Heart left ventricle (tissue), 16 donors: Measurements from ENCODE around the gene SCN1B. TPM values are rescaled to one million over a fixed set of nuclear protein-coding genes. Genes with fewer than 3 reads are reported as not detected.
A peak's percentile ranks its signal among the peaks of the same experiment; 100 is the strongest.

Experiments used
- ATAC-seq, 4 donors: fragments of 200-7000 bp; cut with Tn5 transposase; one replicate each; pipeline ENCODE4 v1.9.1; 2020 to 2022; ENCODE audit warnings: moderate library complexity in 4 of 4, mild to moderate bottlenecking in 3 of 4, moderate number of reproducible peaks in 1 of 4
- DNase-seq, 5 donors: peaks; one replicate each; pipeline ENCODE4 v3.0.0-alpha.2; 2020
- H3K27ac ChIP-seq, 12 donors: fragments of 200-600 bp; sonication (generic) in 4 of 12; one replicate each; pipeline versions ENCODE4 v1.5.0 to v1.8.0; 2016 to 2022; ENCODE audit warnings: mild to moderate bottlenecking in 2 of 12
- H3K27me3 ChIP-seq, 9 donors: fragments of 200-600 bp; sonication (generic) in 2 of 9; one replicate each; pipeline versions ENCODE4 v1.5.1 to v1.8.0; 2016 to 2022; ENCODE audit warnings: mild to moderate bottlenecking in 3 of 9
- H3K36me3 ChIP-seq, 9 donors: fragments of 200-600 bp; sonication (generic) in 2 of 9; one replicate each; pipeline versions ENCODE4 v1.5.0 to v1.8.0; 2018 to 2022; ENCODE audit warnings: mild to moderate bottlenecking in 2 of 9
- H3K4me1 ChIP-seq, 12 donors: fragments of 200-600 bp; sonication (generic) in 4 of 12; one replicate each; pipeline versions ENCODE4 v1.5.0 to v1.8.0; 2016 to 2022; ENCODE audit warnings: mild to moderate bottlenecking in 3 of 12
- H3K4me3 ChIP-seq, 12 donors: fragments of 200-600 bp; sonication (generic) in 4 of 12; one replicate each; pipeline versions ENCODE4 v1.5.0 to v1.8.0; 2017 to 2022; ENCODE audit warnings: mild to moderate bottlenecking in 9 of 12, moderate library complexity in 4 of 12
- H3K9me3 ChIP-seq, 12 donors: fragments of 200-600 bp; sonication (generic) in 4 of 12; one replicate each; pipeline versions ENCODE4 v1.5.0 to v1.8.0; 2016 to 2022; ENCODE audit warnings: mild to moderate bottlenecking in 1 of 12
- POLR2A ChIP-seq, 2 donors: fragments of 450-650 bp; IDR thresholded peaks; one replicate each; pipeline ENCODE4 v1.6.1; 2017; ENCODE audit warnings: antibody characterized with exemption in 2 of 2, mild to moderate bottlenecking in 2 of 2, moderate library complexity in 2 of 2
- WGBS, 4 donors: extraction: QIAGEN DNeasy Blood & Tissue Kit in 2 of 4; methylation state at CpG; one replicate each; pipeline versions ENCODE4 v1.1.5 to v1.1.7; 2013 to 2018; 5-methylcytosine and 5-hydroxymethylcytosine counted together
- intact Hi-C, 10 donors: fragments of 100-400 bp; cut with DNase I; formaldehyde crosslinking; loops; one replicate each; pipeline versions ENCODE4 v1.11.1 to v1.14.2; 2022
- polyA plus RNA-seq, 2 donors: library from polyadenylated mRNA; stranded (reverse); fragments of 200-250 nt; gene quantifications; one replicate each; pipeline ENCODE4 v1.2.3, GENCODE V29; 2013
- total RNA-seq, 9 donors: library from RNA; depleted of rRNA in 2 of 9; stranded (reverse); fragments of >200 nt in 2 of 9; fragmentation: NEBNext Ultra II Directional in 3 of 9; extraction: Animal tissue kit (Norgen Biotek cat#: 25700) in 3 of 9; gene quantifications; one replicate each; pipeline versions ENCODE4 v1.1.0 to v1.2.4, GENCODE V29; 2016 to 2023
- TF ChIP-seq, protein P1 (sequence below), 12 donors: fragments of 200-600 bp; sonication (generic) in 4 of 12; IDR thresholded peaks; one replicate each; pipeline versions ENCODE4 v1.5.0 to v1.8.0; 2018 to 2022; ENCODE audit warnings: antibody characterized with exemption in 12 of 12, mild to moderate bottlenecking in 5 of 12
- donor health status: ischemic (EF 13 %, LVEDD 7.1; RV severe dilation, severe dysfunction).
- donor health status: healthy with polysubstance abuse.
- donor health status: DM: no; HTN: yes; CAD: no.
- donor health status: DM: no; HTN: no; CAD: no.
- donor health status: ischemic (EF 25% LVEDD 6.9; RV normal size, moderate dysfunction).
- donor health status: ischemic (EF 25% LVEDD 5.7; RV mildly dilated, moderate dysfunction).
- donor health status: healthy.
- donor health status: DM: yes; HTN: yes; CAD: no.
- donor health status: ischemic (EF 35%, LVEDD 5.7; RV mildly dilated, moderate dysfunction).
- donor health status: nonischemic (EF 11% LVEDD 7.7; RV severe dilation, severe dysfunction).
- donor health status: DM: yes; HTN: yes; CAD: no.
- donor health status: PGD.
- donor health status: ischemic (EF 29% LVEDD 5.4; RV normal size, mild dysfunction).
- donor health status: nonischemic (EF 23%, LVEDD 6.1; RV moderate dilation, normal function).

SCN1B gene
- total and polyA plus RNA-seq, 11 donors: 19.7 to 68.3 (median 32.4) TPM

DNA sequence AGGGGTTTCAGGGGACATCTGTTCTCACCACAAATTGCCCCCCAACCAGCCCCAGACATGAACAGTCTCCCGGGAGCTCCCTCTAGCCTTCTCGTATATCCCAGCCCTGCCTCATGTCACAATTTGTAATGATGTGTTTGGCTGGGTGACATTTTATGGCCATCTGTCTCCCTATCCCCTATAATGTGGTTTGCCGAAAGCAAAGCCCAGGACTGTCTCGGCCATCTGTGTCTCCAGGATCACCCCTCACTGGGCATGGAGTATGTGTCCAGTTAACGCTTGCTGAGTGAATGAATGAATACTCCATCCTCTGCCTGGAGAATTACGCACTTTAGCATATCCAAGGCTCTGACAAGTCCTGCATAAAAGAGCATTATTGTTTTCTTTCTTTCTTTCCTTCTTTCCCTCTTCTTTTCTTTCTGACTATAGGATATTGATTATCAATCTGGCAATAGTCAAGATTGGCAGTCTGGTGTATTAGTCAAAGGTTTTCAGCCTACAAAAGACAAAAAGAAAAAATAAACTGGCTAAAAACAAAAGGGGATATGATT, 26.3 kb downstream of the SCN1B start:
- Histone ChIP-seq H3K27ac (no peak overlapping the region), H3K36me3 (no peaks in the 10 kb centered on the region), H3K9me3 (no peaks in the 10 kb centered on the region), H3K4me3 (no peak overlapping the region), H3K4me1 (peaks cover 0 to 6% (median 0%) of the 10 kb centered on the region in 12 donors), H3K27me3 (peaks cover 0 to 7% (median 0%) of the 10 kb centered on the region in 9 donors)
- TF ChIP-seq POLR2A (IDR thresholded peaks at IDR 0.05): no peak
- TF ChIP-seq, protein P1, sequence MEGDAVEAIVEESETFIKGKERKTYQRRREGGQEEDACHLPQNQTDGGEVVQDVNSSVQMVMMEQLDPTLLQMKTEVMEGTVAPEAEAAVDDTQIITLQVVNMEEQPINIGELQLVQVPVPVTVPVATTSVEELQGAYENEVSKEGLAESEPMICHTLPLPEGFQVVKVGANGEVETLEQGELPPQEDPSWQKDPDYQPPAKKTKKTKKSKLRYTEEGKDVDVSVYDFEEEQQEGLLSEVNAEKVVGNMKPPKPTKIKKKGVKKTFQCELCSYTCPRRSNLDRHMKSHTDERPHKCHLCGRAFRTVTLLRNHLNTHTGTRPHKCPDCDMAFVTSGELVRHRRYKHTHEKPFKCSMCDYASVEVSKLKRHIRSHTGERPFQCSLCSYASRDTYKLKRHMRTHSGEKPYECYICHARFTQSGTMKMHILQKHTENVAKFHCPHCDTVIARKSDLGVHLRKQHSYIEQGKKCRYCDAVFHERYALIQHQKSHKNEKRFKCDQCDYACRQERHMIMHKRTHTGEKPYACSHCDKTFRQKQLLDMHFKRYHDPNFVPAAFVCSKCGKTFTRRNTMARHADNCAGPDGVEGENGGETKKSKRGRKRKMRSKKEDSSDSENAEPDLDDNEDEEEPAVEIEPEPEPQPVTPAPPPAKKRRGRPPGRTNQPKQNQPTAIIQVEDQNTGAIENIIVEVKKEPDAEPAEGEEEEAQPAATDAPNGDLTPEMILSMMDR (IDR thresholded peaks at IDR 0.05): no peak
- DNase-seq (peak in 1 of 5 donors; percentile 1), ATAC-seq (no peak)
- intact Hi-C loops: no loop called here
- WGBS, 4 donors: 64 to 77% (median 71%) methylated on average over 6 of the region's 6 CpGs

- H3K36me3 ChIP-seq: no peaks in the 10 kb centered on the region
- H3K9me3 ChIP-seq: no peaks in the 10 kb centered on the region
- 77 to 83% (median 83%) methylated on average over 2 of the region's 2 CpGs for whole genome bisulfite sequencing, 4 donors
- peaks cover 0 to 7% (median 0%) of the 10 kb centered on the region in 9 donors for H3K27me3 ChIP-seq
- H3K4me1 ChIP-seq: peaks cover 0 to 1% (median 0%) of the 10 kb centered on the region in 12 donors
- ATAC-seq: no peak
- no peak for DNase-seq
- H3K4me3 ChIP-seq: no peak overlapping the region
- H3K27ac ChIP-seq: no peak overlapping the region
- no peak for TF ChIP-seq POLR2A (IDR thresholded peaks at IDR 0.05)
- TF ChIP-seq, protein P1 (IDR thresholded peaks at IDR 0.05): no peak
- intact Hi-C loops: no loop called here
Observed at GRCh38 chr19:35058370-35058769, 28.1 kb downstream of the SCN1B start.

GRCh38 chr19:35059006-35059798, 28.9 kb downstream of the SCN1B start:
- 85 to 89% (median 88%) methylated on average over 17 to 26 of the region's 26 CpGs for WGBS, 4 donors
- intact Hi-C loops: no loop called here
- peak in 1 of 5 donors; percentile 58 for DNase-seq

DNA sequence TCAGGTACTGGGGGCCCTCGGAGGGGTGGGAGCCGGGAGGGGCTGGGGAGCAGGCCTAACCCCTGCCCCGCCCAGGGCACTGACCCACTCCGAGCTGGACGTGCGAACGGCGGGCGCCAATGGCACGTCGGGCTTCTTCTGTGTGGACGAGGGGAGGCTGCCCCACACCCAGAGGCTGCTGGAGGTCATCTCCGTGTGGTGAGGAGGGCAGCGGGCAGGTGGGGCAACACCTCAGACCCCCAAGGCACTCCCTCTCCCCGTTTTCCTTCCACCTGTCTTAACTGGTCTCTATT, 29.5 kb downstream of the SCN1B start:
- no peaks in the 10 kb centered on the region for H3K9me3 ChIP-seq
- peak in 1 of 4 donors; percentile 35 for ATAC-seq
- TF ChIP-seq, protein P1 (IDR thresholded peaks at IDR 0.05): no peak
- TF ChIP-seq POLR2A (IDR thresholded peaks at IDR 0.05): no peak
- no peak overlapping the region for H3K27ac ChIP-seq
- no peak overlapping the region for H3K4me3 ChIP-seq
- intact Hi-C loops: loop anchor here in 3 of 10 donors (10.0 kb wide), 1 partner anchor 75 kb away; the partner anchor contains the start of genes FXYD1 (in 3 of the 3) and LGI4 (in 3 of the 3)
- no peaks in the 10 kb centered on the region for H3K4me1 ChIP-seq
- 75 to 89% (median 84%) methylated on average over 13 to 15 of the region's 15 CpGs for WGBS, 4 donors
- no peak for DNase-seq
- no peaks in the 10 kb centered on the region for H3K36me3 ChIP-seq
- peaks cover 0 to 7% (median 0%) of the 10 kb centered on the region in 9 donors for H3K27me3 ChIP-seq

More at GRCh38 chr19:35059006-35059798, 28.9 kb downstream of the SCN1B start:
- no peak overlapping the region for H3K4me3 ChIP-seq
- TF ChIP-seq, protein P1 (IDR thresholded peaks at IDR 0.05): no peak
- TF ChIP-seq POLR2A (IDR thresholded peaks at IDR 0.05): no peak
- no peaks in the 10 kb centered on the region for H3K4me1 ChIP-seq
- ATAC-seq: no peak
- H3K36me3 ChIP-seq: no peaks in the 10 kb centered on the region
- peaks cover 0 to 7% (median 0%) of the 10 kb centered on the region in 9 donors for H3K27me3 ChIP-seq
- H3K9me3 ChIP-seq: no peaks in the 10 kb centered on the region
- no peak overlapping the region for H3K27ac ChIP-seq
